NCI-H524 (cell line): ENCODE results near the gene SLC22A14.
A peak's percentile ranks its signal among the peaks of the same experiment; 100 is the strongest.

Experiments used
- DNase-seq, 2 experiments: peaks; one replicate each; lab custom pipeline; 2025; lab: John Stamatoyannopoulos, UW

SLC22A14 gene

DNA sequence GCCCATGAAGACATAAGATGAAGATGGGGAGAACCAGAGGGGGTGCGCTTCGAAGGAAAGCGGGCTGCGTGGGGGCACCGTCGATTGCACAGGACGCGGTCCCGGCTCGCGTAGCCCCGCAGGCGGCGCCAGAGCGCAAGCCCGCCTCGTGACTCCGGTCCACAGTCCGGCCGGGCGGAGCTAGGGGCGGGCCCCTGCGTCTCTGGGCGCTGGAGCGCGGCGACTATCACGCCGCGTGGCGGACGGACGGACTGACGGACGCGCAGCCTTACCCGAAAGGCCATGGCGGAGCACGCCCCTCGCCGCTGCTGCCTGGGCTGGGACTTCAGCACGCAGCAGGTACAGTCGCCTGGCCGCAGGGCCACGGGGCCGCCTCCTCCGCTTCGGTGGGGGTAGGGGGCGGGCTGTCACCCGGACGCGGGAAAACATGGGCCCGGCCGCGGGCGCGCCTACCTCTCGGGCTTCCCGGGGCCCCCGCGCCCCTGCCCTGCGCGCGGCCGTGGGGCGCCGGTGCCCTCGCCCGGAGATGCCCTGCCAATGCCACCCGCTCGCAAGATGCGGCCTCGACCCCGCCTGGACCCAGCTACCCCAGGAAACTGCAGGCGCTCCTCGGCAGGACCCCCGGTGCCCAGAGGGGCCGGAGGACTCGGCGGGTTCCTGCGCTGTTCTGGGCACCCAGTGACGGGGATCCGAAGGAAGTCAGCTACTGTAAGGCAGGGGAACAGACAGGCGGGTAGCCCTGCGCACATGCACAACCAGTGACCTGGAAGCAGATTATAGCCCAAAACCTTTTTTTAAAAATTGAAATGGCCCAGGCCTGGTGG lies 64.7 kb downstream of the SLC22A14 start, which contains the start of gene XYLB:
TSS of gene XYLB (plus strand) at position 199 of the 824 bp plus-strand sequence. CDS start at position 283, 84 bp downstream.
- peak; percentile 22 to 73 for DNase-seq

DNA sequence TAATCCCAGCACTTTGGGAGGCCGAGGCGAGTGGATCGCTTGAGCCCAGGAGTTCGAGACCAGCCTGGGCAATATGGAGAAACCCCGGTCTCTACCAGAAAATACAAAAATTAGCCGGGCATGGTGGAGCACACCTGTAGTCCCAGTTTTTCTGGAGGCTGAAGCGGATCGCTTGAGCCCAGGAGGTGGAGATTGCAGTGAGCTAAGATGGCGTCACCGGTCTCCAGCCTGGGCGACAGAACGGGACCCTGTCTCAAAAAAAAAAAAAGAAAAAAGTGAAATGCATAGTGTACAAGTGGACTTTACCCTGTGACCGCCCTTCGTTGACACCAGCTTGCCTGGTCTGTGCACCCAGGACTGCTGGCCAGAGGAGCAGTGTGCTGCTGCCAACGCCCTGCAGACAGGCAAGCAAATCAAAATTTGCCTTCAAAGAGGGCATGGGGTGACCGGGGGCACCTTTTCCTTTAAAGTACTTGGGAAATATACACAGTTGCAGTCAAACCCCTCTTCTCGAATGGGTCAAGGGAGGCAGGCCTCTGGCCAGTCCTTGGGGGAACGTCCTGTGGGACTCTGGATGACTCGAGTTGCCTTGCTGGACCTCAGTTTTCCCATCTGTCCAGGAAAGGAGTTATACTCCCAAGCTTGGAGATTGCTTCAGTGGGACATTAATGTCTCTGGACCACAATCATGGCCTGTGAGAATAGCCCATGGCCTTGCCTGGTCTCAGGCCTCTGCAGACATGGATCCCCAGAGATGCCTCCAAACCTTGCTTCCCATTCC lies 65.5 kb downstream of the SLC22A14 start:
- no peak for DNase-seq

DNA sequence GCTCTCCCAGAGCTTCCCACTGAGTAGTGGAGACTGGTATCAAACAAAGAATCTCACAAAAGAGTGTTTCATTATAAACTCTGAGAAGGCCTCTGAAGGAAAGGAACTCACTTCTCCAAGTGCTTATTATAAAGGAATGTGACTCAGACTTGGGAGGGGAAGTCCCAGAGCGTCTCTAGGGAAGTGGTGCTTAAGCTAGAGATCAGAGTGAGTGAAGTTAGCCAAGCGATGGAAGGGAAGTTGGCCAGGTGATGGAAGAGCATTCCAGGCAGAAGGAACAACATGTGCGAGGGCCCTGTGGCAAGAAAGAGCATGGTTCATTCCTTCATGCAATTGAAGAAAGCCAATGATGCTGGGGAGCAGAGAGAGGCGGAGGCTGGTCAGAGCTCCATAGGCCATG lies 66.8 kb downstream of the SLC22A14 start:
- DNase-seq, result no peak

DNA sequence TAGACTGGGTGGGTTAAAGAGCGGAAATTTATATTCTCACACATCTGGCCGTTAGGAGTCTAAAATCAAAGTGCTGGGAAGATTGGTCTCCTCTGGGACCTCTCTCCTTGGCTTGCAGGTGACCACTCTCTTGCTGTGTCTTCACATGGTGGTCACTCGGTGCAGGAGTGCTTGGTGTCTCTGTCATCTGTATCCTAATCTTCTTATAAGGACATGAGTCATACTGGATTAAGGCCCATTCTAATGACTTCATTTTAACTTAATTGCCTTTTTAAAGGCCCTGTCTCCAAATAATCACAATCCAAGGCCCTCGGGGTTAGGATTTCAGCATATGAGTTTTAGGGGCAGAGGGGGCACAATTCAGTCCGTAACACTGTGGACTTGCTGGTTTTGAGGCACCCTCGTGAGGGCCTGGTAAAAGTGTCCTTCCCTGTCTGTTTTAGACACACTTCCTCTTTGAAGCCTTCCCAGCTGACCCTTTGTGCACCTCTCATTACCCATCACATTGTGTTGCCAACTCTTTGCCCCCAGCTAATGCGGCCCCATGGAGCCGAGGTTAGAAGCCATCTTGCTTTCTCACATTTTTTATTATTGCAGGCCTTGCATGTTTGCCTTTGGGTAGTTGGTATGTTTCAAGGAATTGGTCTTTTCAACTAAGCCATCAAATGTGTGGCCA lies 67.7 kb downstream of the SLC22A14 start:
- peak in 1 of 2 experiments; percentile 39 for DNase-seq

DNA sequence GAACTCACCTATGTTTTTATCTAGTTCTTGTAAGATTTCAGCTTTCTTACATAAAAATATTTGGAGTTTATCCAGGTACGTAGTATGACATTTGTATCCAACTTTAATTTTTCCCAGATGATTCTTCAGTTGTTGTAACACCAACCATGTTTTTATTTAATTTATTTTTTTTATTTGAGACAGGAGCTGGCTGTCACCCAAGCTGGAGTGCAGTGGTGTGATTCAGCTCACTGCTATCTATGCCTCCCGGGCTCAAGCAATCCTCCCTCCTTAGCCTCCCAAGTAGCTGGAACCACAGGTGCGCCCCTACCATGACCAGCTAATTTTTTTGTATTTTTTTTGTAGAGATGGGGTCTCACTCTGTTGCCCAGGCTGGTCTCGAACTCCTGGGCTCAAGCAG lies 71.1 kb downstream of the SLC22A14 start:
- DNase-seq, result no peak

DNA sequence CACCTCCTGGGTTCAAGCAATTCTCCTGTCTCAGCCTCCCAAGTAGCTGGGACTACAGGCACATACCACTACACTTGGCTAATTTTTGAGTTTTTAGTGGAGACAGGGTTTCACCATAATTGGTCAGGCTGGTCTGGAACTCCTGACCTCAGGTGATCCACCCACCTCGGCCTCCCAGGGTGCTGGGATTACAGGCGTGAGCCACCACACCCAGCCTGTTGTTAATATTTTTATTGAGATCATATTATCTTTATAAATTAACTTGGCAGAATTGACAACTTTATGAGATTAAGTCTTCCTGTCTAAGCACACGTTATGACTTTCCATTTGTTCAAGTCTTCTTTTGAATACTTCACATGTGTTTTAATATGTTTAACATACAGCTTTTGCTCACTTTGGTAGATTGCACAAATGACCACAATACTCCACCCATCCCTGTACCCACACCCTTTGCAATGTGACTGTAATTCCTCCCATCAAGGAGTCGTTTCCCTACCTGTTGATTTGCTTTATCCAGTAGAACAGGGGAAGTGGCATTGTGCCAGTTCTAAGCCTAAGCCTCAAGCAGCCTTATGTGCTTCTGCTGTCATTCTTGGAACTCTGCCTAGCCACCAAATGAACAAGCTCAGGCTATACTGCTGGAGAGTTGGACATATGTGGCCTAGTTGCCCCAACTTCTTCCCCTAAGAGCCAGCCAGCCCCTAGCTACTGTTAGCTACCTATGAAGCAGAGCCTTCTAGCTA lies 72.7 kb downstream of the SLC22A14 start:
- DNase-seq, result peak; percentile 94 to 96

DNA sequence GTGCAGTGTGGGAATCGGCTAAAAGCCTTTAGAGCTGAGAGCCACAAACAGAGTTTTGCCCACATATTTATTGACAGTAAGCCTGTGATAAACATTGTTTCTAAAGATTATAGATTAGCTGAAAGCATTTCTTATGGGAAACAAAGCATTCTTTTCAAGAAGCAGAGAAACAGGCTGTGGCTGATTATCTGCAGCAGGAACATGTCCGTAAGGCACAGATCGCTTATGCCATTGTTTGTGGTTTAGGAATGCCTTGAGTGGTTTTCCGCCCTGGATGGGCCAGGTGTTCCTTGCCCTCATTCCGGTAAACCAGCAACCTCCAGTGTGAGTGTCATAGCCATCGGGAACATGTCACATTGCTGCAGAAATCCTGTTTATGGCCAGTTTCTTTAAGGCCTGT lies 76.9 kb downstream of the SLC22A14 start:
- DNase-seq, result no peak

DNA sequence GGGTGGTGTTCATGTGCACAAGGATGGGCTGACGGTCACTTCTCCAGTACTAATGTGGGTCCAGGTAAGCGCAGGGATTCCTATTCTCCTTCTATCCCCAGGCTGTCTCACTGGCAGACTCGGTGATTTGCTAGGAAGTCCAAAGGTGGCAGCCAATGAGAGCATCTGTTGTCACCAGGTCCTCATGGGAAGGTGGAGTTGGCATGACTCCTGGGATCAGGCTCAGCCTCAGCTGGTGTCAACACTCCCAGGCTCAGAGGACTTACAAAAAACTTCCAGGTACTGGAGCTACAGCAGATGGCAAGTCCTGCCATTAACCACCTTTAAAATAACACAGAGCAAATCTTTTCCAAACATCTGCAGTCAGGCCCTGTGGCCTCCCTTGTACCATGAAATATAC lies 78.3 kb downstream of the SLC22A14 start:
- peak in 1 of 2 experiments; percentile 46 for DNase-seq

DNA sequence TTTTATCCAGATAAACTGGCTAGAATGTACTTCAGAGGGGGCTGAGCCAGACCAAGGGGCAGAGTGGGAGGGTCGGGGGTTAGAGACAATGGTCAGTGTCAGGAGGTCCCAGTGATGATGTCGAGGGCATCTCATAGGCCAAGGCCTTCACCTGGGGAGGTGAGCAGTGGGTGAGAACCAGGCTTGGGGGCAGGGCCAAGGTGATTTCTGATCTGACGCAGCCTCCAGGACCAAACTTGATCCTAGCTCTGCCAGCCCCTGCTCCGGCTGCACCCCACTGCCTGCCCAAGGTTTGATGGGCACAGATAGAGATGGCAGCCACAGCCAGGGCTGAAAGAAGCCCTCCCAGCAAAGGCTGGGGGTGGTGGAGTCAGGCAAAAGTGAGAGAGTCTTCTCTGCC lies 79.4 kb downstream of the SLC22A14 start:
- no peak for DNase-seq

DNA sequence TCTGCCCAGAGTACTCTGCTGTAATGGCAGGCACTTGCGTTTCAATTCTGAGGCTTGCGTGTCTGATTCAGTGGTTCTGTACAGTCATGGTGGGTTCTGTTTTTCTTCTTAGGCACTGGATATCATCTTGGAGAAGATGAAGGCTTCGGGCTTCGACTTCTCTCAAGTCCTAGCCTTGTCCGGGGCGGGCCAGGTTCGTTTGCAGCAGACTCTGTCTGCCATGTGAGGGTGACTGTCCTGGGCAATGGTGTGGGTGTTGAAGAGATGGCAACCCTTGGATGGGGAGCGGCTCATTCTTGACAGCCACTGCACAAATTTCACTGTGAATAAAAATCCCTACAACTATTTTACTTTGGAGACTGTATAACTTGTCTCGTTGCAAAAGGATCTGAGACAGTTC lies 80.7 kb downstream of the SLC22A14 start:
- no peak for DNase-seq

DNA sequence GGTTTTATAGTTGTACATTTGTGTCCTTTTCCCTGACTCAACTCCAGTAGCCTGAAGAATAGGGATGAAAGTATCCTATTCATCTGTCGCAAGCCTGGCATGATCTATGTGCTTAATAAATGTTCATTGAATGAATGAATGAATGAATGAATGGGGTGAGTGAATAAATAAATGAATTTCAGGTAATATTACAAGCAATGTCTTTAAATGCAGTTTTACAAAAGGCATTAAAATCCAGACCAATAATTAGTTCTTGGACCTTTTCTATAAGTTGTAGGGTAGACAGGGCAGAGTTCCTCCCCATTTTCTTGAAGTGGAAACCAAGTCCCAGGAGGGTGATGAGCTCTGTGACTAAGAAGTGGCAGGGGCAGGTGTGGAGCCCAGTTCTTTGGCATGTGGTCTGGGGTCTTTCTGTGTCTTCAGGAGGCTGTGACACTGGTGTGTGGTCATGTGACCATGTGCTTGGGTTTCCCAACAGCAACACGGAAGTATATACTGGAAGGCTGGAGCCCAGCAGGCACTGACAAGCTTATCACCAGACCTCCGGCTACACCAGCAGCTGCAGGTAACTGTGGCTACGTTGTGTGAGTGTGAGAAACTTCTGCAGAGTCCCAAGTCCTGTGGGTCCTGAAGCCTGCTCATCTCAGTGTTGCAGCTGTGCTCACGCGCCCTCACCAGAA lies 82.8 kb downstream of the SLC22A14 start:
- no peak for DNase-seq

DNA sequence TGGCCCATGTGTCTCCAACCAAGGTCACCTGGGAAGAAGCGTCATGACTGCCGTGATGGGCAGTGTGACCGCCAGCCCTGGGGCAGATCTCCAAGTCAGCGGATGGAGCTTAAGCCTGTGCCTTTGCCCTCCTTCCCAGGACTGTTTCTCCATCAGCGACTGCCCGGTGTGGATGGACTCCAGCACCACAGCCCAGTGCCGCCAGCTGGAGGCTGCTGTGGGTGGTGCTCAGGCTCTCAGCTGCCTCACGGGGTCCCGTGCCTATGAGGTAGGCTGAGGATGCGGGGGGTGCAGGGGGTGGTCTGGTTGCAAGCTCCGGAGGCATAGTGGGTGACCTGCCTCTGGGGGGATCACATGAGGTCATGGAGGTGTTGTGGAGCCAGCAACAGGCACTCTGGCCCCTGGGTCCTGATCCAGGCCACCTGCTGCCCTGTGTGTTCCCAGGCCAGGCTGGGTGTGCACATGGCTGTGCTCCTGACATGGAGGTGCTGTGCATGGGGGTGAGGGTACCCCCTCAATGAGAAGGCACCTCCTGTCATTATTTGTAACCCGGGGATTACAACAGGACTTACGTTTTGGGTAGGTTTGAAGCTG lies 83.5 kb downstream of the SLC22A14 start:
- DNase-seq, result no peak

DNA sequence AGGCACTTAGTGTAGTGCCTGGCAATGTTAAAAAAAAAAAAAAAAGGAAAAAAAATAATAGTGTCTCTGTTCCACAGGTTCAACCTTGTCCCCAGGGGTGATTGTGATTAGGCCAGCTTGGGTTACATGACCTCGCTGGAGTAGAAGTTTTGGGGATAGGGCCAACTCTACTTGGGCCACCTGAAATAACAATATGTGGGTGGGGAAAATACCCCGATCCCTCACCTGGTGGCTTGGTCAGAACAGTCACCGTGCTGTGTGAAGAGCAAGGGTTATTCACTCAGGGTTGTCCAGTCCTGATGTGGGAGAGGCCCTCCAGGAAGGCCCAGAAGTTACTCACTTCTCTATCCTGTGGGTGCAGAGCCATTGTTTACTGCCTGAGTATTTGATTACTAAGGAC lies 84.0 kb downstream of the SLC22A14 start:
- DNase-seq, result no peak

DNA sequence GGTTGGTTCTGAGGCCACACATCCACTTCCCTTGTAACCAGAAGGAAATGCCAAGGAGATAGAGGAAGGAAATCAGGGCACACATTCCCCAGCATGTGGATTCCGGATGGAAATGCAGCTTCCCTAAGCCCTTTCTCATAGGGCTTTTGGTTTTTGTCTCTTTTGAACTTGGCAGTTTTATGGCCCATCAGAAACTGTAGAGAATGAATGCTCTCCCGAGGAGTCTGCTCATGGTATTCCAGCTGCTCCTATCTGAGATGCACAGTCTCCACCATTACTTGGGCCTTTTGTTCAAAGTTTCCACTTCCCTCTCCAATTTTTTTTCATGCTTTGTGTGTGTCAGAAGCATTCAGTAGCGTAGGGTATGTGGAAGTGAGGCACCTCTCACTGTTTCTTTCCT lies 85.7 kb downstream of the SLC22A14 start:
- DNase-seq, result no peak
